PC-9 (cell line): ENCODE measurements around the gene GNG10.

Experiments
- EZH2 ChIP-seq: fragments of 200-600 bp; sonication (generic); IDR thresholded peaks from 2 replicates; pipeline ENCODE4 v1.8.0; 2017; ENCODE audit warnings: antibody characterized with exemption, low read depth
- TF ChIP-seq, protein P1 (sequence below): fragments of 200-600 bp; sonication (generic); conservative IDR thresholded peaks from 2 replicates; pipeline ENCODE4 v1.6.1; 2017; ENCODE audit warnings: mixed run types, antibody characterized with exemption, mild to moderate bottlenecking, moderate library complexity

- TF ChIP-seq, protein P1, sequence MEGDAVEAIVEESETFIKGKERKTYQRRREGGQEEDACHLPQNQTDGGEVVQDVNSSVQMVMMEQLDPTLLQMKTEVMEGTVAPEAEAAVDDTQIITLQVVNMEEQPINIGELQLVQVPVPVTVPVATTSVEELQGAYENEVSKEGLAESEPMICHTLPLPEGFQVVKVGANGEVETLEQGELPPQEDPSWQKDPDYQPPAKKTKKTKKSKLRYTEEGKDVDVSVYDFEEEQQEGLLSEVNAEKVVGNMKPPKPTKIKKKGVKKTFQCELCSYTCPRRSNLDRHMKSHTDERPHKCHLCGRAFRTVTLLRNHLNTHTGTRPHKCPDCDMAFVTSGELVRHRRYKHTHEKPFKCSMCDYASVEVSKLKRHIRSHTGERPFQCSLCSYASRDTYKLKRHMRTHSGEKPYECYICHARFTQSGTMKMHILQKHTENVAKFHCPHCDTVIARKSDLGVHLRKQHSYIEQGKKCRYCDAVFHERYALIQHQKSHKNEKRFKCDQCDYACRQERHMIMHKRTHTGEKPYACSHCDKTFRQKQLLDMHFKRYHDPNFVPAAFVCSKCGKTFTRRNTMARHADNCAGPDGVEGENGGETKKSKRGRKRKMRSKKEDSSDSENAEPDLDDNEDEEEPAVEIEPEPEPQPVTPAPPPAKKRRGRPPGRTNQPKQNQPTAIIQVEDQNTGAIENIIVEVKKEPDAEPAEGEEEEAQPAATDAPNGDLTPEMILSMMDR = no peak
- no peak for TF ChIP-seq EZH2
Measured at GRCh38 chr9:111630182-111630963, 31.0 kb upstream of the GNG10 start.
